IPS-18c (cell line): Measurements from ENCODE around the gene PPP3CA.
"Not testable (repeated sequence)": the region's sequence is repeated elsewhere in the genome, so short reads cannot be mapped to it uniquely, and the experiment has no call there.

Source experiments
- H3K4me3 ChIP-seq: 2 replicates; pipeline ENCODE4 v1.7.0; 2013; ENCODE audit warnings: low read depth, mild to moderate bottlenecking, low read length, moderate library complexity; ENCODE audit not compliant: insufficient read depth
- H3K9me3 ChIP-seq: one replicate; pipeline ENCODE4 v1.6.1; 2013; ENCODE audit warnings: mild to moderate bottlenecking, low read length, moderate library complexity; ENCODE audit not compliant: control insufficient read depth, insufficient read depth

The PPP3CA gene

DNA sequence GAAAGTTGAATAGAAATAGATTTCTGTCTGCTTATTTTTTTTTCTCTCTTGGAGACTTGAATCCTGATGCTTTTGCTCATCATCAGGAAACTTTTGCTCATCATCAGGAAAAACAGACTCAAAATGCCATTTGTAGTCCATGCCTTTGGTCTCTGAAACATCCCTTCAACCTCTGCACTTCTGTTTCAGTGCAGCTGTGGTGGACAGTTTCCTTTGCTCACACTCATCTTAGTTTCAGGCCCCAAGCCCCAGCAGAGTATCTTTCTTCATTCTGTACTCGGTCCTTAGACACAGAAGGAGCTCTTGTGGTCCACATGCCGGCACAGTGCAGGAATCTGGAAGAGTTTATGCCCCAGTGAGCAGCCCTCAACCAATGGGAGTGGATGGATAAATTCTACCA, 337.9 kb downstream of the PPP3CA start:
- Histone ChIP-seq H3K9me3 (peaks cover 2% of the 10 kb centered on the region), H3K4me3 (no peak overlapping the region)

GRCh38 chr4:101008503-101008902, 338.8 kb downstream of the PPP3CA start:
- H3K4me3 ChIP-seq: no peak overlapping the region
- H3K9me3 ChIP-seq: peaks cover 2% of the 10 kb centered on the region

GRCh38 chr4:101005659-101006058, 341.7 kb downstream of the PPP3CA start:
- H3K9me3 ChIP-seq: peaks cover 2% of the 10 kb centered on the region

GRCh38 chr4:101000496-101000895, 346.8 kb downstream of the PPP3CA start:
- Histone ChIP-seq H3K9me3 (no peaks in the 10 kb centered on the region), H3K4me3 (no peak overlapping the region)

More at GRCh38 chr4:101005659-101006058, 341.7 kb downstream of the PPP3CA start:
- H3K4me3 ChIP-seq: no peak overlapping the region

- Histone ChIP-seq H3K9me3 (no peaks in the 10 kb centered on the region), H3K4me3 (no peak overlapping the region)
Observed at GRCh38 chr4:100995671-100996070, 351.7 kb downstream of the PPP3CA start.

DNA sequence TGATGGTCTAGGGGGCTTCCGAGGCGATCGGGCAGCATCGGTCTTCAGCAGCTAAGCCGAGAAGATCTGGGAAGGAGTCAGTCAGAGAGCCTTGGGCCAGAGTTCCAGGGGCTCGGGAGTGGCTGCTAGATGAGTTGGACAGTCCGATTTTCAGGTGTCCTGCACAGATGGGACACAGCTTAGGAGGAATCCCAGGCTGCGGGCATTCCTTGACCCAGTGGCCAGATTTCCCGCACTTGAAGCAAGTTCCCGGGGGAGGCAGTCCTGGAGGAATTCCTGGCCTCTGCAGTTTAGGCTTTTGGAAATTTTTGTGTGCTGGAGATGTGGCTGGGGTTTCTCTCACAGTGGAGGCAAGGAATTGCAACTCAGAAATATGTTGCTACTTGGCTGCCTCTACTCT, 352.3 kb downstream of the PPP3CA start:
- H3K4me3 ChIP-seq, H3K9me3 ChIP-seq: not testable (repeated sequence)

DNA sequence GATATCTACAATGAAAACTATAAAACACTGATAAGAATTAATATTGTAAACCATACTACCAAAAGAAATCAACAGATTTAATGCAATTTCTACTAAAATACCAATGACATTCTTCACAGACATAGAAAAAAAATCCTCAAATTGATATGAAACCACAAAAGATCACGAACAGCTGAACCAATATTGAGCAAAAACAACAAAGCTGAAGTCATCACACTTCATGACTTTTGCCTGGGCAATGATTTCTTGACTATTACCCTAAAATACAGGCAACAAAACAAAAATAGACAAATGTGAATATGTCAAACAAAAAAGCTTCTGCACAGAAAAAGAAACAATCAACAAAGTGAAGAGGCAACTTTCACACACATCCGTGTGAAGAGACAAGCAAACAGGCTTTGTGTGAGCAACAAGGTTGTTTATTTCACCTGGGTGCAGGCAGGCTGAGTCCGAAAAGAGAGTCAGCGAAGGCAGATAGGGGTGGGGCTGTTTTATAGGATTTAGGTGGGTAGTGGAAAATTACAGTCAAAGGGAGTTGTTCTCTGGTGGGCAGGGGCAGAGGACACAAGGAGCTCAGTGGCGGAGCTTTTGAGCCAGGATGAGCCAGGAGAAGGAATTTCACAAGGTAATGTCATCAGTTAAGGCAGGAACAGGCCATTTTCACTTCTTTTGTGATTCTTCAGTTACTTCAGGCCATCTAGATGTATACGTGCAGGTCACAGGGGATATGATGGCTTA, 355.8 kb downstream of the PPP3CA start:
- not testable (repeated sequence) for H3K9me3 ChIP-seq, H3K4me3 ChIP-seq

DNA sequence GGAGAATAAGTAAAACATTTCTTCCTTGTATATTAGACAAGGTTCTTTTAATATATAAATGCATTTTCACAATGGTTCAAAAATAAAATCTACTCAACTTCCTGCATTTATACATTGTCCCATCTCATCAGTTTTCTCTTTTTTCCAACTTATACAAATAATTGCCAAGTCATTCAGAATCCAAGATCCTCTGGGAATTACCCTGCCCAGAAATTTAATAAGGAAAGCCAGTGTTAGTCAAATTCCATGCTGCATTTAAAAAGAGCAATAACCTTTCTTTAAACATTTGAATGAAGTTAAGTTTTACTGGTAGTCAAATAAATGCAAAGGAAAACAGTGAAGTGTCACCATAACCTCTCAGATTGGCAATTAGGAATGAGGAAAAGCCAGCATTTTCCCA, 357.9 kb downstream of the PPP3CA start:
- Histone ChIP-seq H3K4me3 (no peak overlapping the region), H3K9me3 (no peaks in the 10 kb centered on the region)

- H3K4me3 ChIP-seq: no peak overlapping the region
- H3K9me3 ChIP-seq: no peaks in the 10 kb centered on the region
Observed at GRCh38 chr4:100988876-100989275, 358.4 kb downstream of the PPP3CA start.

DNA sequence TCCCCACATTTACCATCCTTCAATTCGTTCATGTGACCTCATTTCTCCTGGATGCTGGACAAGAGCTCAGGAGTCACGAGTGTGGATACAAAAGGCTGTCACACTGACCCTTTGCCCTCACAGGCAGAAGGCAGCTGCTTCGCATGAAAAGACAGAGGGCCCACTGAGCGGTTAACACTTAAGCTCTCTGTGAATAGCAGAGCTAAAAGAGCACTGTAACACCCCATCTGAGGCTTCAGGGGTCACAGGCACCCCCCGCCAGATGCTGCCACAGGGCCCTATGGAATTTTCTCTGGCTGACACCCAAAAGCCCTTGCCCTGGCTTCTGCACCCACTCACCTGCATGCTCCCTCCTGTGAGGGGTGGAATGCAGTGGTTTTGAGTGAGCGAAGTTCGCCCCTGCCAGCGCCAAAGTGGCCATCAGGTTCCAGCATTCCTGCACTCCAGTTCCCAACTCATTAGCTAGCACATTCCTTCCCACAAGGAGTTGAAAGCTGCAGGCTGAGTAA, 360.9 kb downstream of the PPP3CA start:
- H3K9me3 ChIP-seq: no peaks in the 10 kb centered on the region
- no peak overlapping the region for H3K4me3 ChIP-seq

- H3K4me3 ChIP-seq: no peak overlapping the region
- H3K9me3 ChIP-seq: no peaks in the 10 kb centered on the region
Observed at GRCh38 chr4:100985576-100985975, 361.8 kb downstream of the PPP3CA start.

DNA sequence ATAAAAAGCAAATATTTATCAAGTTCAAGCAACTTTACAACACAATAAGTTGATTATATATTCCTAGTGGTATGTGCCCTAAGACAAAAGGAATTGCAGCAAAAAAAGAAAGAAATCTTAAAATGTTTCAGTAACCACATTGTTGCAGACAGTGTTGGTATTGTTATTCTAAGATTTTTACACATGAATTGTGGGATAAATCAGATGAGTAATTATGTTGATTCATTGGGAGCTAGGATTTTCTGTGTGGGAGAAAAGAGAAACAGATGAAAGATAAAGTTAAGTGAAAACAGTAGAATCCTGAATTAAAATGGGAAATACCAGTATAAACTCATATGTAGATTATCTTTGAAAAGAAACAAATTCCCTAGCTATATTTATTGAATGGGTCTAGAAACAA, 362.4 kb downstream of the PPP3CA start:
- H3K9me3 ChIP-seq: no peaks in the 10 kb centered on the region
- H3K4me3 ChIP-seq: no peak overlapping the region

- Histone ChIP-seq H3K9me3 (no peaks in the 10 kb centered on the region), H3K4me3 (no peak overlapping the region)
Observed at GRCh38 chr4:100983426-100983825, 363.9 kb downstream of the PPP3CA start.

GRCh38 chr4:100982345-100982744, 365.0 kb downstream of the PPP3CA start:
- Histone ChIP-seq H3K9me3 (peaks cover 2% of the 10 kb centered on the region), H3K4me3 (no peak overlapping the region)

DNA sequence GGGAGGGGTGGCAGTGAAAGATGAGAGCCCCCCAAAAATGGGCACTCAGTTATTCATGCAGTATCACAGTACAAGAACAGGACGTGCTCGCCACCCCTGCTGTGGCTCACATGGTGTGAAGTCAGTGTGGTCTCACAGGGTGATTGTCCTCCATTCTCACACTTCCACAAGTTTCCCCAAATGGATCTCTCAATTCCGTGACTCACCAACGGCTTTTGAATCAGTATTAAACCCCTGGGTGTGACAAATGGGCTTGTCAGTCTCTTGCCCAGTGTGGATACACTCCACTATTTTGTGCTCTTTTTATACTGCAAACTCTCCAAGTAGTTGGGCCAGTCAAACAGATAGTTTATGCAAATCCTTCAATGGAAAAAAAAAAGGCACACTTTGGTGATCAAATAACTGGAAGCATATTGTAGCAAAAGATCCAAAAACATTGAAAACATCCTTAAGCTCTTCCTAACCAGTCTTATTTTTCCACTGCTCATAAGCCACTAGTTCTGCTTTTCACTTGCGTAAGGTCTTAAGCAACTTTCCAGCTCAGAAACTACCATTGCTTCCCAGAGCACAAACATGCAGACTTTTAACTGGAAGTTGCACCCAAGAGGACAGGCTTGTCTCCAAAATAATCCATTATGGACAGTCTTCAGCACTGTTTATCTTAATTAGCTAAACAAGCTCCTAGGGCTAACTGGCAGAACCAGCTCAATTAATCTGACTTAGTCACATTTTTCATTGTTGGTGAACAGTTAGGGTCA, 365.7 kb downstream of the PPP3CA start:
- H3K9me3 ChIP-seq: peaks cover 2% of the 10 kb centered on the region
- no peak overlapping the region for H3K4me3 ChIP-seq

GRCh38 chr4:100979736-100980135, 367.6 kb downstream of the PPP3CA start:
- peaks cover 2% of the 10 kb centered on the region for H3K9me3 ChIP-seq
- no peak overlapping the region for H3K4me3 ChIP-seq

DNA sequence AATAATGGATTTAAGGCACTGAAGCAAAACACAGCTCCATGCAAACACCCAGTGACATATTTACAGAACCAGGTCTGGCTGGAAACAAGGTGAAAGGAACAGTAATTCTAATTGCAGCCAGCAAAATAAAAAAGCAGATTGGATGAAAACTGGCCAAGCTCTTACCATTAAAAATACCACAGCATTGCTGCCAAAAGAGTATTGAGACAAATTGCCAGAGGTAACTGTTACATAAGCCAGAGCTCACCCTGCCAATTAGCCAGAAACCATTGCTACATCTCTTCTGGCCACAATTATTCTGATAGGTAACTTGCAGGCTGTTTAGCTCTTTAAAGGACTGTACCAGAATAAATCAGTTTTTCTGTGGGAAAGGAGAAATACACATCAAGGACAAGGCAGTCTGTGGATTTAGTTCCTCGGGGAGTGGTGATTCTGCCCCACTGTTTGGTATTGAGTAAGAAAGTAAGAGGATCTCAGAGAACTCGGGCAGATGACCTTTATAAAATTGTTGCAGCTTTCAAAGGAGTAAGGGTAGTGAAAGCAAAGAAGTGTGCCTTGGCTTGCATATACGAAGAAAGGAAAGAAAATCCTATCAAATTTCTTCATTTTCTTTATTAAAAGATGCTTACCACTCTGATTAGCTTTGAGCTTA, 369.5 kb downstream of the PPP3CA start:
- Histone ChIP-seq H3K4me3 (no peak overlapping the region), H3K9me3 (peaks cover 2% of the 10 kb centered on the region)

DNA sequence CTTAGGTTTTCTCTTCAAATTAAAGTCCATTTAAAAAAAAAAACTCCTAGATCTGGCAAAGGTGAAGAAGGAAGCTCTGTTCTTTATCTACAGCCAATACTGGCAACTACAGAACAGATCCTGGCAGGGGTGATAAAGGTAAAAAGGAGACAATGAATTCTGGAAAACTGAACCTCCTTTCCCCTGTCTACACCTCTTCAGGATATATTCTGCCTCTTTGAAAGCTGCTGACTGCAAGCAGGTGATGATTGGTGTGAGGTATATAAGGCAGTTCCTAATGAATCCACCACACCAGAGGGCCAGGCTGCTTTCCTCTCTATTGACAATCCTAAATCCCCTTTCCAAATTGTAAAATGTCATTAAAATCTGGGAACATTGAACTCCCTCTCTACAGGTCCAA, 370.1 kb downstream of the PPP3CA start:
- Histone ChIP-seq H3K4me3 (no peak overlapping the region), H3K9me3 (peaks cover 2% of the 10 kb centered on the region)
